GM19395 (cell line): ENCODE results near the gene ZC3H18.

Experiments
- ATAC-seq: cut with Tn5 transposase; IDR thresholded peaks from one replicate; pipeline ENCODE4 v1.9.1; 2021; ENCODE audit warnings: mild to moderate bottlenecking, moderate library complexity; ENCODE audit not compliant: unreplicated experiment

The ZC3H18 gene

DNA sequence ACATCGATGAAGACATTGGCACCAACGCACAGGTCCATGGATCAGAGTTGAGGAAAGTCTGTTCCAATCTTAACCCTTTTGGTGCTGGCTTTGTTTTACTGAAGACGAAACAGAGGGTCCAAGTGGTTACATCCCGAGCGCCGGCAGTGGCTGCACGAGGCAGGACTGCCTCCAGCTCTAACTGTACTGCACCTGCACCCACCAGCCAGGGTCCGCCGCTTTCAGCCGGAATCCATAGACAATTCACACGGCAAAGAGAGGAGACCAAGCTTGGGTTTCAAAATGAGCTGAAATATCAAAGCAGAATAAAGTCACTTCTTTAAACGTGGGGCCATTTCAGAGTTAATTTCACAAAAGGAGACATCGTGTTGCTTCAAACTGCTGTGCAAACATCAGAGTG lies 21.2 kb upstream of the ZC3H18 start:
- ATAC-seq: no peak

DNA sequence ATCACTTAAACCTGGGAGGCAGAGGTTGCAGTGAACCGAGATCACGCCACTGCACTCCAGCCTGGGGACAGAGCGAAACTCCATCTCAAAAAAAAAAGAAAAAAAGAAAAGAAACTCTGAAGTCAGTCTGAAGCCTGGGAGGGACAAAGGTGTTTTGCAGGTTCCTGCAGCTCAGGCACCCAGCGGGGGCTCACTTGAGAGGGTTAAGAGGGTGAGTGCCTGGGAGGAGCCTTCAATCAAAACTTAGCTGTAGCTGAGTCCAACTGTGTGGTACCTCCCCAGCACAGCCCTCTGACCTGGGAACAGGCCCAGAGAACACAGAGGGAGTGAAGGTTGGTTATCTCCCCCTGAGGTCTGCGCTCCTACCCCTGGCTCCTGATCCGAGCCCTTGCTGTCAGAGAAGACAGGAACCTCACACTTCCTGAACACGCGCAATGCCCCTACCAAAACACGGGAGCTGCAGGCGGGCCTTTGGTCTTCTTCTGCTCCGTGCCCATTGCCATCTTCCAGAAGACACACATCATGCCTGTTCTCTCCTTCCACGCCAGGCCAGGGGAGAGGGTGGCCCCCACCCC lies 20.4 kb upstream of the ZC3H18 start:
- no peak for ATAC-seq

DNA sequence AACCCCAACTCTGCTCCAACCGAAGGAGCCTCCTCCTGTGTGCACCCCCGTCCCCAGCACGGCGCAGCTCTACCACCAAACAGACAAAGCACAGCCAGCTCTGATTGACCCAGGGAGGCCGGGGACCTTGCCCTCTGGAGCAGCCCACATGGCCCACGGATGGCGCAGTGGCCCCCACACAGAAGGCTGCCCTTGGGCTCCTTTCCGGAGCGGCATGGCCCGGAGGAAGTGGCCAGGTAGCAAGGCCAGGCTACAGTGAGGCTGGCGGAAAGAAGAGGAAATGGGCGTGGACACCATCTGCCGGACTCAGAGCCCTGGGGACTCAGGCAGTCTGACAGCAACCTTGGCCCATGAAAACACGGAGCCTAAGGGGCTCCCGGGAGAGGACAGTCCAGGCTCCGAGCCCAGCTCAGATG lies 19.9 kb upstream of the ZC3H18 start:
- ATAC-seq: no peak

DNA sequence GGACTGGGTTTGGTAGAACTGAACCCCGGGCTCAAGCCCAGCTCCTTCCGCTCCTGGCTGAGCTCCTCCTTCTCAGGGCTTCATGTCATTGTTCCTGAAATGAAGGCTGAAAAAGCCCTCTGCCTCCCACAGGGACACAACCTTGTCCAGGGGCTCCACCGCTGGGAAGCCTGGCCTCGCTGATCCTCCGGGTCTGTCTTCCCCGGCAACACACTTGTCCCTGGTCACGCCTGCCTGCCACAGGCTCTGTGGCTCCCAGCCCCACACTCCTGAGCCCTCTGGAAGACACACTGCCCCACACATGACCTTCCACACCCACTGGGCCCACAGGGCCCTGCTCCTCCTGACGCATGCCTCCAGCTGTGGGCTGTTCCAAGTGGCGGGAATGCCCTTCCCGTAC lies 18.0 kb upstream of the ZC3H18 start:
- ATAC-seq: no peak

DNA sequence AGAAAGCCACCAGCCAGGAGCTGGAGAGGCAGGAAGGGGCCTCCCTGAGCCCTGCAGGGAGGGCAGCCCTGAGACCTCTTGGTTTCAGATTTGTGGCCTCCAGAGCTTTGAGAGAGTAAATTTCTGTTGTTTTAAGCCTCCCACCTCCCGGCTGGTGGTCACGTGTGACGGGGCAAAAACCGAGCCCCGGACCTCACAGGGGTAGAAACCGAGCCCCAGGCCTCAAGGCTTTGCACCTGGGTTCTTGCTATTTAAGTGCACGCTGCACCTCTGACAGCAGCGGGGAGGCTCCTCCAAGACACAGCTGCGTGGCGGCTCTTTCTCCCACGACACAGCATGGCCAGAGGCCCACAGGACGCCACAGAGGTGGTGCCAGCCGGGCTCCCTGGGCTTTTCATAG lies 17.4 kb upstream of the ZC3H18 start:
- ATAC-seq: no peak

DNA sequence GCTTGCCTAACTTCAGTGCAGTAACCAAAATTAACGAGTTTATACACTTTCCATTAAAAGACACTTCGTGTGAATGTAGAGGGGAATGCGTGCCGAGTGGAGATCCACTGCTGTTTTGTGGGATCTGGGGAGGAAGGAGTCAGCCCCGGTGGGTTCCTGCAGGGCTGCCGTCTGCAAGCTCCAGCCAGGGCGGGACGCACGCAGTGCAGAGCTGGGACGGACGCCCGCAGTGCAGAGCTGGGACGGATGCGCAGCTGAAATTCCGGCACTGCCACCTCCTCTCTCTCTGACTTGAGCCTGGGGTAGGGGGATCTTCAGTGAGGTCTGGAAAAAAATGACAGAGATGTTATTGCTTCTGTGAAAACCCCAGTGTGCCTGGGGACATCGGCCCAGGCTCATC lies 16.5 kb upstream of the ZC3H18 start:
- no peak for ATAC-seq

DNA sequence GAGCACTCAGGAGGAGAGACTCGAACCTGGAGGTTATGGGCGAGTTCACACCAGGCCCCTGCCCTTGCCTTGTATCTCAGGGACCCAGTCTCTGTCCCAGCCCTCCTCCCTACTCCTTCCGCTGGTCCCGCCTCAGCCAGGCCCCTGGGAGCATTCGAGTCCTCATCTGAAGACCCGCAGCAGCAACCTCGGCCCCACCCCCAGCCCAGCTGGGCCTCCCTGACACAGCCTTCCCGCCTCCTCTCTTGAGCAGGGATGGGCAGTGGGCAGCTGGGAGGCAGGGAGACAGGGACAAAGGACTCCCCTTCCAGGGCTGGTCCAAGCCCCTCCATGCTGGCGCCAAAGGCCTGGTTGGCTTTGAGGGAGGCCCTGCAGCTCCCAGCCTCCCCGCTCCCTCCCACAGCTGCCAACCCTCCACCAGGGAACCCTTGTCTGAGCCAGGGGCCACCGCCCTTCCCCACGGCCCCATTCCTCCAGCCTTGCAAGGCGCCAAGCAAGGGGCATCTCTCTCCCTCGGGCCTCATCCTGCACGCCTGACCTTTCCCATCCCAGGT lies 15.4 kb upstream of the ZC3H18 start:
- ATAC-seq: no peak

DNA sequence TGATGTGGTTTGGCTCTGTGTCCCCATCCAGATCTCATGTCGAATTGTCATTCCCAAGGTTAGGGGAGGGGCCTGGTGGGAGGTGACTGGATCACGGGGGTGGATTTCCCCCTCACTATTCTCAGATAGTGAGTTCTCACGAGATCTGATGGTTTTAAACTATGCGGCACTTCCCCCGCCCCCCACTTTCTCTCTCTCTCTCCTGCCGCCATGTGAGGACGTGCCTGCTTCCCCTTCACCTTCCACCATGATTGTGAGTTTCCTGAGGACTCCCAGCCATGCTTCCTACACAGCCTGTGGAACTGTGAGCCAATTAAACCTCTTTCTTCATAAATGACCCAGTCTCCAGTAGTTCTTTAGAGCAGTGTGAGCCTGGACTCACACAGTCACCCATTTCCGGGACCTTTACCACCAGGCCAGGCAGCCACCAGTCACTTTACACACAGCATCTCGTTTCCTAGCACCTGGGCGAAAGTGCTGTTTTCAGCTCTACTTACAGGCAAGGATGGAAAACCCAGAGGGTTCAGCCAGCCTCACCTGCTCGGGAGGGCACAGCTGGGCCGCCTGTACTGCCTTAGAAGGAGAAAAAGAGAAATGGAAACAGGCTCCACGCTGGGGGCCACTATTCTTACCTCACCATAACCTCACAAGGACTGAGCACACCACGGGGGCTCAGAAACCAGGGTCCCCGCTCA lies 13.8 kb upstream of the ZC3H18 start:
- no peak for ATAC-seq

DNA sequence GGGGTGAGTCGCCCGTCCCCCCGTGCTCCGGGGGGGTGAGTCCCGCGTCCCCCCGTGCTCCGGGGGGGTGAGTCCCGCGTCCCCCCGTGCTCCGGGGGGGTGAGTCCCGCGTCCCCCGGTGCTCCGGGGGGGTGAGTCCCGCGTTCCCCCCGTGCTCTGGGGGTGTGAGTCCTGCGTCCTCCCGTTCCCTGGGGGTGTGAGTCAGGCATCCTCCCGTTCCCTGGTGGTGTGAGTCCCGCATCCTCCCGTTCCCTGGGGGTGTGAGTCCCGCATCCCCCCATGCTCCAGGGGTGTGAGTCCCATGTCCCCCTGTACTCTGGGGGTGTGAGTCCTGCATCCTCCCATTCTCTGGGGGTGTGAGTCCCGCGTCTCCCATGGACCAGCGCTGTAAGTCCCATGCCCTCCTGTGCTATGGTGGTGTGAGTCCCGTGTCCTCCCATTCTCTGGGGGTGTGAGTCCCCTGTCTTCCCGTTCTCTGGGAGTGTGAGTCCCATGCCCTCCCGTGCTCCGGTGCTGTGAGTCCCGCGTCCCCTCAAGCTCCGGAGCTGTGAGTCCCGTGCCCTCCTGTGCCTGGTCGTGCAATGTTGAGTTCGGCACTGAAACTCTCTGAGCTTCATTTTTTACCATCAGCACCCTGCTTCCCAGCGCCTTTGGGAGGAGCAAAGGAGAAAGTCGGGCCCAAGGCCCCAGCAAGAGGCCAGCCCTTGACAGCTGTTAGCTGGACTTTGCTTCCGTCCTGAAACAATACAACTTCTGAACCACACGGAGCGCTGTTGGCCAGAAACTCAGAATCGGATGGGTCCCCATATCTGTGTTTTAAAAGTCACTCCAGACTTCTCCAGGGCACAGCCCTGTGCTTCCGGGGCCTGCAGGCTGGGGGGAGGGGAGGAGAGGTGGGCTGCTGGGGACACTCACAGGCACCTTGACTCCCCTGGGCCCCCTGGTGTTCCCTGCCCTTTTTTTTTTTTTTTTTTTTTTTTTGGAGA lies 11.5 kb upstream of the ZC3H18 start:
- ATAC-seq: no peak

DNA sequence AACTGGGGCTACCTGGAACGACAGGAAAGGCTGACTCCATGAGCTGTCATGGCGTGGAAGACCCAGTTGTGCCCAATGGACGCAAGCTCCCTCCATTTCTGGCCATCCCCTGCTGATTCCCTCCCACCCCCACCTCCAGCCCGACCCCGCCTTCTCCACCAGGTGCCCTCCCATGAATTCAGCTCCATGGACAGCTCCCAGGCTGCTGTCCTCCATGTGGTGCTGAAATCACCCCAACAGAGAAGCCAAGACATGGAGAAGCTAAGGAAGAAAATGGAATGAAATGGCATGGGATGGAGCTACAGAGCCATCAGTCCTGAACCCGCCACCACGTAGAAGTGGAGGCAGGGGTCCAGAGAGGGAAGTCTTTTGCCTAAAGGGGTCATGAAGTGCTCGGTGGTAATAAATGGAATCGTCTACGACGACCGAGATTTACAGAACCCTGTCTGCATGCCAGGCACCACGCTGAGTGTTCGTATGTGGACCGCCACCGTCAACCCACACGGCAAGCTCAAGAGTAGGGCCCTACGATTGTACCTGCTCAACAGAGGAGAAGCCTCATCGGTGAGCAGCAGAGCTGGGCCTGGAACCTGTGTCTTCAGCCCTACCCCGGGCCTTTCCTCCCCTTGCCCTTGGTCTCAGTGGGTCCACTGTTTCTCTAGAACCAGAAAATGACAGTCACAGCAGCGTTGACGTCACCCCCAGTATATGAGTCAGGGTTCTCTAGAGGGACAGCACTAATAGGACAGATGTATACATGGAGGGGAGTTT lies 9.3 kb upstream of the ZC3H18 start:
- ATAC-seq: no peak

DNA sequence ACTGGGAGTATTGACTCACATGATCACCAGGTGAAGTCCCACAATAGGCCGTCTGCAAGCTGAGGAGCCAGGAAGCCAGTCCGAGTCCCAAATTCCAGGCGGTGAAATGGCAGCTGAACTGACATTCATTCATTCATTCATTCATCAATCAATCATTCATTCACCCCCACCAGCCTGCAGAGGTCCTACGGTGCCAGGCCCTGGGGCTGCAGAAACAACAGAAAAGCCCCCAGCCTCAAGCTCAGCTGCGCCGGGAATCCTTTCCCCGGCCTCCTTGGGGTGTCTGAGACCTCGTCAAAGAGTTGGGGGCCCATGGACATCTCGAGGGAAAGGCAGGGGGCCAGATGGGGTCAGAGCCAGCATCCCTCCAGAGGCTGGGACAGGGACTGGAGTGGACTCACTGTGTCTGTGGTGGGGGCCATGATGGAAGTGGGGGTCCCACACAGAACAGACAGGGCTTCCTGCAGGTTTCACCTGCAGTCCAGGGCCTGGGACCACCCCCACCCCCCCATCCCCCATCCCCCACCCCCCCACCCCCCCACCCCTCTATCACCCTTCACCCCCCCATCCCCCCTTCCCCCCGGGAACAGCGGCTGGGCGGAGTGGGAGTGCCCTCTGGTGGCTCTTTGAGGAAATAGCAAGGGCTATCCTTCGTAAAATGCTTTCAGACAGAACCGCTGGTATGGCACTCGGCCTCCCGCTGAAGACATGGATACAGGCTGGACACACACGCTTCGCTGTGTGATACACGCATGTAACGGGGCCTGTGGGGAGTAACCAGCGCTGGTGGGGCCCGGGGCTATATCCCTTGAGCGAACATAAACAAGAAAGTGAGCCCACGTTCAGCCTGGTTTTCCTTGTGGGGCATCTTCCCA lies 8.5 kb upstream of the ZC3H18 start:
- ATAC-seq: no peak

DNA sequence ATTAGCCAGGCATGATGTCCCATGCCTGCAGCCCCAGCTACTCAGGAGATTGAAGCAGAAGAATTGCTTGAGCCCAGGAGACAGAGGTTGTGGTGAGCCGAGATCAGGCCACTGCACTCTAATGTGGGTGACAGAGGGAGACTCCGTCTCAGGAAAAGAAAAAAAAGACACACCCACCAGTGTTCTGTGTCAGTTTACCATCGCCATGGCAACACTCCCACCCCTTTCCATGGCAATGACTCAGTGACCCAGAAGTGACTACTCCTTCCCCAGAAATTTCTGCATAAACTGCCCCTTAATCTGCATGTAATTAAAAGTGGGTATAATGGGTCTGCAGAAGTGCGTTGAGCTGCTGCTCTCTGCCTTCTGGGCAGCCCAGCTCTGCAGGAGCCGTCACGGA lies 4.0 kb upstream of the ZC3H18 start:
- no peak for ATAC-seq

DNA sequence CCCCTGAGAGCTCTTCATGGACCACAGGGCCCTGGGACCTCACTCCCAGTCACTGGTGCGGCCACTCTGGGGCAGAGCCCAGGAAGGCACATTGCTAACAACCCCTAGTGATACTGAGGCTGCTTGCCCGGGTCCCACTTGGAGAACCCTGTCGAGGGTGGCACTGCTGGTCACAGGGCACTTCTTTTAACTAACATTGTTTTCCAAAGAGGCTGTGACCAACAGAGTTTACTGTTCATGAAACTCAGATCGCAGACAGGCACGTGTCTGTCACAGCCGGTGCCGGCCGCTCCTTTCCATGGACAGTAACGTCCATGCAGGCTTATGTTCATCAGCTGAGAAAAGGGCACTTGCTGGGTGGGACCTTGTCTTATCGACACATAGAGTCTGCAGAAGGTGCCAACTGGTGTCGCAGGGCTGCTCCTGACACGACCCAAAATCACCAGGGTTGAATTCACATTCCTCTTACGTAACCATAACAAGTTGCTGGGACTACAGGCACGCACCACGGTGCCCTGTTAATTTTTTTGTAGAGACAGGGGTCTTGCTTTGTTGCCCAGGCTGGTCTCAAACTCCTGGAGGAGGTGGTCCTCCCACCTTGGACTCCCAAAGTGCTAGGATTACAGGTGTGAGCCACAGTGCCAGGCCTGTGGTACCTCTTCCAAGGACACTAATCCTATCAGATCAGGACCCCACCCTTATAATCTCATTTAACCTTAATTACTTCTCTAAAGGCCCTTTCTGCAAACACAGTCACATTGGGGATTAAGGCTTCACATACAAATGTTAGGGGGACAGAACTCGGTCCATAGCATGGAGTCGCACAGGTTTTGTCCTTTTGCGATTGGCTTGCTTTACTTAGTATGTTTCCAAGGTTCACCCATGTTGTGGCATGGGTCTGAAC lies 1.2 kb upstream of the ZC3H18 start:
- no peak for ATAC-seq

DNA sequence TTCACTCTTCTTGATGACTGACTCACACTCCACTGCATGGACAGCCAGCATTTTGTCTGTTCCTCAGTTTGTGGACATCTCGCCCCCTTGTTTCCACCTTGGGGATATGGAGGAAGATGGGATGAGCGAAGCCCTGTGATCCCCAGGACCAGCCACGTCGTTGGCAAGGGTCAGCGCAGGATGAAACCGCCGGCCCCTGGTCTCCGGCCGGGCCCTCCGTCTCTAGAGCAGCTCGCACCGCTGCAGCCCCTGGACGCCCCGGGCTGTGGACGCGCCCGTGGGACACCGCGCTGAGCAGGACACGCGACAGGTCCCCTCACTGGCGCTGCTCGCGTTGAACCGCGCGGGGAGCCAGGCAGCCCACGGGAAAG lies 604 bp upstream of the ZC3H18 start:
- ATAC-seq: peak; percentile 26

DNA sequence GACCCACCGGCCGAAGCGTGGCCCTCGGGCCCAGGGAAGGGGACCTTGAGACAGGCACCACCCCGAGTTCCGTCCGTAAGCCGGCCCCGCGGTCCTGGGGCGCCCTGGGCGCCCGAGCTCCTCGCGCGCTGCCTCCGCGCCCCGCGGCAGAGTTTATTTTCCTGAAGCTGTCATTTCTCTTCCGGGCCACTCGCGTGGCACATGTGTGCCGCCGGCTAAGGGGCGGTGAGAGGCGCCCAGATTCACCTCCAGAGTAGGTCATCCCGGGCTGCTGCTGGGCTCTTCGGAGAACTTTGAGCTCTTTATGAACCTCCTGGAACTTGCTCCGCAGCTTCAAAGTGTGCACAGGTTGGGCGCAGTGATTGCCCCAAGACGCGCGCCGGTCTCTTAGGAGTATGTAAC lies 489 bp downstream of the ZC3H18 start:
- peak; percentile 32 for ATAC-seq

DNA sequence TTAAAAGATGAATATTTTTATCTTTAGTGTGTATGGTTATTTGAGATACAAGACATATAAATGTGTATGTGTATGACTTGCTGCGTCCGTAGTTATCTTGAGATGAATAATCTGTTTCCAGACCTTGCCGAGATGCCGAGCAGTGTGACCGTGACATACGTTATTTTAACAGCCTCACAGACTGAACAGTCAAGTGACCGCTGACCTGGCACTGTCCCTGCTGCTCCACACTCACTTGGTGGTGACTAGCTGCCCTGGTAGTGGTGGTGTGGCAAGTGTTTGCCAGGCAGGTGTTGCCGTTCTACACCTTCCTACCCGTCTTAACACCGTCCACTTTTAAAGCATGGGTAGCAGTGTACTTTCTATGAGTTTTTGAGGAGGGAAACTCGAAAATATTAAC lies 5.0 kb downstream of the ZC3H18 start:
- ATAC-seq: no peak

DNA sequence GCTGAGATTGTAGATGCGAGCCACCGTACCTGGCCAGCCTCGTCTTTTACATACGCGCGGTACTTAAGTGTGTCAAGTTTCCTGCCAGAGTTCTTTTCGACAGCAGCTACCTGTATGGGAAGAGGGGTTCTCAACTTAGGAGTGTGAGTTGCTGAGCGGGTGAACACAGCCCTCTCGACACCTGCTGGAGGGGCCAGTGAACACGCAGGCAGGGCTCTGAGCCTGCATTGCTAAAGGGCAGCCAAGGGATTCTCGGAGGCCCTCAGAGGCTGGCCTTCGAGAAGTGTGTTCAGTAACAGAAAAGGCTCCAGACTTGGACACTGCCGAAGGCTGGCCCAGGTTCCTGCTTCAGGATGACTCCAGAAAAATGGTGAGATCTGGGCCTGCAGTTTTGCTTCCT lies 6.1 kb downstream of the ZC3H18 start:
- no peak for ATAC-seq

DNA sequence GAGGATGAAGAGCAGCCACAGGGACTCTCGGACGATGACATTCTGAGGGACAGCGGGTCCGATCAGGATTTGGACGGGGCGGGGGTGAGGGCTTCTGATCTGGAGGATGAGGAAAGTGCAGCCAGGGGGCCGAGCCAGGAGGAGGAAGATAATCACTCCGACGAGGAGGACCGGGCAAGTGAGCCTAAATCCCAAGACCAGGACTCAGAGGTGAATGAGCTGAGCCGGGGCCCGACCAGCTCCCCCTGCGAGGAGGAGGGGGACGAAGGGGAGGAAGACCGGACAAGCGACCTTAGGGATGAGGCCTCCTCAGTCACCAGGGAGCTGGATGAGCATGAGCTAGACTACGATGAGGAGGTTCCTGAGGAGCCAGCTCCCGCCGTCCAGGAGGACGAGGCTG lies 7.0 kb downstream of the ZC3H18 start:
- ATAC-seq: no peak
